Stomach (tissue), 4 donors: ENCODE data around the gene PFKFB2.

ENCODE experiments used
- POLR2A ChIP-seq, 4 donors: fragments of 450-650 bp; IDR thresholded peaks; one replicate each; pipeline ENCODE4 v1.6.1; 2016; ENCODE audit warnings: antibody characterized with exemption in 4 of 4, control low read depth in 2 of 4, mild to moderate bottlenecking in 1 of 4, moderate library complexity in 1 of 4
- POLR2AphosphoS5 ChIP-seq, 3 donors: sonication (generic); formaldehyde crosslinking; IDR thresholded peaks; one replicate each; pipeline ENCODE4 v1.6.1; 2016; ENCODE audit warnings: antibody characterized with exemption in 3 of 3
- TF ChIP-seq, protein P1 (sequence below), 7 experiments: fragments of 450-650 bp in 4 of 7; fragments of 200-600 bp in 3 of 7; sonication (generic) in 3 of 7; IDR thresholded peaks; one replicate each; pipeline ENCODE4 v1.5.1; 2016 to 2019; ENCODE audit warnings: antibody characterized with exemption in 7 of 7, control low read depth in 2 of 7, mild to moderate bottlenecking in 1 of 7

DNA sequence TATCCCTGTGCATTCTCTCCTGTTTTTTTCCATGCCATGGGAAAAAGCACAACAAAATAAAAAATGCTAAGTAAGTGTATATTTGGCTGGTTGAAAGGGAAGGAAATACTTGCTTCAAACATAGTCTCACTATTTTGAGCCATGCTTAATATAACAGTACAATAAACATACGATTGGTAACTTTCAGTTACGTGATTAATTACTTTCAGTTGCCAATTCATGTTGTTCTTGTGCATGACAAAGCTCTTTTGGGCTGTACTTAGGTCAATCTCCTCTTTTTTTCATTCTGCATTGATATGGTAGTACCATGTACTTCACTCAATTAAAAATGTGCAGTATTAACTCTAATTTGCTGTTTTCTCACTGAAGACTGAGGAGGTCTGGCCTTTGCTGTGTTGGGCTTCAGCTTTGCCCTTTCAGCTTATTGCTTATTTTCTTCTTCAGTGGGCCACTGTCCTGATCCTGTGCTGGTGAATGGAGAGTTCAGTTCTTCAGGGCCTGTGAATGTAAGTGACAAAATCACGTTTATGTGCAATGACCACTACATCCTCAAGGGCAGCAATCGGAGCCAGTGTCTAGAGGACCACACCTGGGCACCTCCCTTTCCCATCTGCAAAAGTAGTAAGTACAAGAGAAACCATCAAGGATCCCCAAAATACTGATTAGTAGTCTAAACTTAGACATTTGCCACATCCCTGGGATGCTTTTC is 38.3 kb downstream of the PFKFB2 start:
- no peak for TF ChIP-seq POLR2AphosphoS5 (IDR thresholded peaks at IDR 0.05)
- no peak for TF ChIP-seq POLR2A (IDR thresholded peaks at IDR 0.05)
- TF ChIP-seq, protein P1, sequence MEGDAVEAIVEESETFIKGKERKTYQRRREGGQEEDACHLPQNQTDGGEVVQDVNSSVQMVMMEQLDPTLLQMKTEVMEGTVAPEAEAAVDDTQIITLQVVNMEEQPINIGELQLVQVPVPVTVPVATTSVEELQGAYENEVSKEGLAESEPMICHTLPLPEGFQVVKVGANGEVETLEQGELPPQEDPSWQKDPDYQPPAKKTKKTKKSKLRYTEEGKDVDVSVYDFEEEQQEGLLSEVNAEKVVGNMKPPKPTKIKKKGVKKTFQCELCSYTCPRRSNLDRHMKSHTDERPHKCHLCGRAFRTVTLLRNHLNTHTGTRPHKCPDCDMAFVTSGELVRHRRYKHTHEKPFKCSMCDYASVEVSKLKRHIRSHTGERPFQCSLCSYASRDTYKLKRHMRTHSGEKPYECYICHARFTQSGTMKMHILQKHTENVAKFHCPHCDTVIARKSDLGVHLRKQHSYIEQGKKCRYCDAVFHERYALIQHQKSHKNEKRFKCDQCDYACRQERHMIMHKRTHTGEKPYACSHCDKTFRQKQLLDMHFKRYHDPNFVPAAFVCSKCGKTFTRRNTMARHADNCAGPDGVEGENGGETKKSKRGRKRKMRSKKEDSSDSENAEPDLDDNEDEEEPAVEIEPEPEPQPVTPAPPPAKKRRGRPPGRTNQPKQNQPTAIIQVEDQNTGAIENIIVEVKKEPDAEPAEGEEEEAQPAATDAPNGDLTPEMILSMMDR (IDR thresholded peaks at IDR 0.05) = no peak
